Activated CD4-positive, alpha-beta T cell treated with anti-CD3 and anti-CD28 coated beads for 24 hours (primary cell): ENCODE measurements around the gene KLHDC9.
A peak's percentile ranks its signal among the peaks of the same experiment; 100 is the strongest.

Experiments
- DNase-seq, 2 donors: peaks; one replicate each; pipeline ENCODE4 v3.0.0-alpha.2; 2020; ENCODE audit warnings: low read depth in 2 of 2

The KLHDC9 gene

DNA sequence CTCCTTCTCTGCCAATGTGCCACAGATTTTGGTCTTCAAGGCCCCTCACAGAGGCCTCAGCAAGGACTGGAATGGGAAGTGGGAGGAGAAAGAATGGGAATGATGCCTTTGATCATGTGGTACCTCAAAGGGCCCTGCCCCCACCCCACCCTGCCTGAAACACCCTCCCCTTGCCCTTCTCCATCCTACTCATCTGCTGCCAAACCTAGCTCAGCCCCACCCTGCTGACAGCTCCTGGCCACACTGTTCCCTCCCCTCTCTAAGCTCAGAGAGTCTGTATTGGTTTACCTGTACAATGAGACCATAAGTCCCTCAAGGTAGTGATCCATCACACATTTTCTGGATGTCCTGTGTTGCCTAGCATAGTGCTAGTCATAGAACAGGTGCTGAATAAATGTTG is 21.8 kb upstream of the KLHDC9 start:
- DNase-seq: no peak

DNA sequence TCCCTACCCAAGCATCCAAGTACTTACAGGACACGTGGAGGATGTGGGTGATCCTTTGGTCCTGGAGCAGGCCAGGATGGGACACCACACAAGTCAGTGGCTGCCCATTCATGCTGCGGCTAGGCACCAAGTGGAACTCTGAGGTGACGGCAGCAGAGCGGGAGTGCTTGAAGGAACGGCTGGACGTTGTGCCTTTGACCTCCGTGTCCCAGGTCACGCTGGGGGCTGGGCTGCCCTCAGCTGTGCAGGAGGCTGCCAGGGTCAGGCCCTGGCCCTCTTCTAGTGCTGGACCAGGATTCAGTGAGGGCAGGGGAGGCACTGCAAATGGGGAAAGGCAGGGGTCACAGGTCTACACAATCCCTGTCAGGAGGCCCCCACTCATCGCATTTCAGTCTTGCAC is 20.7 kb upstream of the KLHDC9 start:
- no peak for DNase-seq

- DNase-seq: no peak
Observed at GRCh38 chr1:161079436-161080110, 18.6 kb upstream of the KLHDC9 start.

DNA sequence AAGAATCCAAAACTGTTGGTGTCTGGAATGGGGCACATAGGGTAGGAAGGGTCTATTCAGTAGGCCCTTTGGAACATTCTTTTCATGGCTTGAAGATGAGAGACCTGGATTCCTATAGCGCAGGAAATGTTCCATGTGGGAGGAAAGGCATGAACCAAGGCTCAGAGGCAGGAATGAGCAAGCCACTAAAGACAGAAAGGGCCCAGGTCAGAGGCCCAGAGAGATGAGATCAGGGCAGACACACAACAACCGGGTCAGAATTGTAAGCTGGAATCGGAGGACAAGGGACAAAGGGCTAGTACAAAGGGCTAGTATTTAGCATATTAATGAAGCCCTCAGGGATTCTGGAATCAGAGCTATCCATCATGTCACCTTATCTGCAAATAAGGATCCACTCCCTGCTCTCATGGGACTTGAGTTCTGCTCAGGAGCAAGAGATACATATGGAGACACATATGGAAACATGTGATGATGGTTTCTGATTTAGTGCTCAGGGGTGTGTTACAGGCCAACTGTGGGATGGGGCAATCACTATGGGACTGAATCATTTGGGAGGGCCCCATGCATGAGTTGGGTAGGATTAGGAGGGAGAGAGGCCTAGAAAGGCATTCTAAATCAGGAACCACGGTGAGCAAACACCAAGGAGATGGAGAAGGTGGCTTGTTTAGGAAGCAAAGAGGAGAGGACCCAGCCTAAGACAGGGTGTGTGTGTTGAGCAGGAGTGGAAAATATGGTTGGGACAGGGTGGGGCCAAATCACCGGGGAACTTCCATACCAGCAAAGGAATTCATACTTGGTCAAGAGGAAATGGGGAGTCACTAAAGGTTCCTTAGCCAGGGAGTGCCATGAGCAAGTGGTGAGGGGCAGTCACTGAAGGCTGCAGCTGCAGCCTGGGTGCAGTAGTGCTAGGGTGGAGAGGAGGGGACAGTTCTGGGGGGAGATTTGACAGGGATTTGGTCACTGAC is 17.4 kb upstream of the KLHDC9 start:
- DNase-seq: no peak

DNA sequence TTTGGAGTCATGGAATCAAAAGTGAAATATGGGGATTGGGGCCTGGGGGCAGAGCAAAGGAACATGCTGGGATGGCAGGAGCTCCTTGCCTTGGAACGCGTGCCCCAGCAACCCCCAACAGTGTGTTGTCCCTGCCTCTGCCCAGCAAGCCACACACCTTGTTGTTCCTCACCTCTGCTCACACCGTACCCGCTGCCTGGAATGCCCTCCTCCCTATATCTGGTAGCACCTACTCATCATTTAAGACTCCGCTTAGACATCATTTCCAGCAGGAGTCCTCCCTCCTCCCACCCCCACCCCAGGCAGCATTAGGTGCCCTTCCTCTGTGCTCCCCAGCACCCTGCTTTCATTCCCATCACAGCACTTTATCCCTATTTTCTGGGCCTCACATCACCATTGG is 16.6 kb upstream of the KLHDC9 start:
- DNase-seq: no peak

- DNase-seq: no peak
Observed at GRCh38 chr1:161082483-161082882, 15.7 kb upstream of the KLHDC9 start.

- DNase-seq: no peak
Observed at GRCh38 chr1:161082996-161083747, 15.0 kb upstream of the KLHDC9 start.

GRCh38 chr1:161083748-161084596 is 14.2 kb upstream of the KLHDC9 start:
- no peak for DNase-seq

DNA sequence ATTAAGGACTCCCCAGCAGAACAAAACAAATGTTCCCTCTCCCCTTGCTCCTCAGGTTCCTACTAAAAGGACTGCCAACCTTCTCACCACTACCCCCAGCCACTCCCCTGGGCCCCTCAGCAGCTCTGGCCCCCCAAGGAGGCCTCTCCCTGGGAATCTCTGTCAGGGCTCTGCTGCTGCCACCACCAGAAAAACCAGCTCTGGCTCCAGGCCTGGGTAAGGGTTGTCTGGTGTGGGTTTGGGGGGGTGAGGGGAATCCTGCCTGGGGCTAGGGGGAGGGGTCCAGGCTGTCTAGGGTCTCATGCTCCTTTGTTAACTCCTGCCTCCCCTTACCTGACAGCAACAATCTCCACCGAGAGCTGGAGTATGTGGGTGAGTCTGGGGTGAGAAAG is 13.6 kb upstream of the KLHDC9 start:
- no peak for DNase-seq

- DNase-seq: no peak
Observed at GRCh38 chr1:161085165-161085564, 13.0 kb upstream of the KLHDC9 start.

DNA sequence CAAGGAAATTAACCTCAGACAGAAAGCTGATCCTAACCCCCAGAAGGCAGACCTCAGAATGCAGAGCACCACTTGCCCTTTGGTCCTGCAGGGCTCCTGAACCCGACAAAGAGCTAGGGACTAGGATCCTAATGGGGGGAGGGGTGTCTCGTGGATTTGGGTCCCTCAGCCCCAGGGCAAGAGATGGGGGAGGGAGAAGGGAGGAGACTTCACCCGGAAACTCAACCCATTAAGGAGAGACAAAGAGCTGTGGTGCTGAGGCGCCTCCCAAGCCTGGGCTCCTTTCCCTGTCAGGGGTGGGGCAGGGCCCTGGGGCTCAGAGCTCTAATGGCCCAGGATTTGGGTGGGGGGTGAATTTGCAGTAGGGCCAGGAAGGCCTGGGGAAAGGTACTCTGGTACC is 11.7 kb upstream of the KLHDC9 start:
- no peak for DNase-seq

- DNase-seq: no peak
Observed at GRCh38 chr1:161088587-161089110, 9.5 kb upstream of the KLHDC9 start.

DNA sequence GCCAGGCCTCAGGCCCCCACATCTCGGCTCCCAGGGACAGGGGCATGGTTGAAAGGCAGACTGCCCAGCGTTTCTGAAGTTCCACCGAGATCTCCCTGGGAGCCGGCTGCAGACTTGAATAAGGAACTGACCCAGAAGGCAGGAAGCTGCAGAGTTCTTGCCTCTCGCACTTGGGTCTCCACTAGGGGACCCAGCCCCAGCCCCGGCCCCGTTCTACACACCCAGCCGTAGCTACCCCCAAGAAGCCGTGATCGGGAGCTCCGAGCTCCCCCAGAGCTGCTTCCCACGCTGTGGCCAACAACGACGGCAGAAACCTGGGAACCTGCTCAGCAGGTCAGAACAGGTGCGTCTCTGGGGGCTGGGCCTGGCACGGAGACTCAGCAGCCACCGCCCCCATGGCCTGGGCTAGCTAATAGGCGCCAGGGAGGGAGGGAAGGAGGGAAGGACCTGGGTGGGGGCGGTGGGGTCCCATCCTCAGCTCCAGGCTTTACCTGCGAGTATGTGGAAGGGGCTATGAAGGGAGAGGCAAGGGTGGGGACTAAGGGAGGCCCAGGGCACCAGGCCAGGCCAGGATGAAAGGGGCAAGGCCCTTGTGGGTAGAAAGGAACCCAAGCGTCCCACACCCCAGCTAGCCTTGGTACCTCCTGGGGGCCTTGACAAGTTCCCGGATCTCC is 8.8 kb upstream of the KLHDC9 start, which contains the start of gene NECTIN4:
Gene NECTIN4 (minus strand): TSS at position 308 of the 674 bp plus-strand sequence. CDS start 262 bp downstream, at position 46.
- DNase-seq: no peak

- no peak for DNase-seq
Observed at GRCh38 chr1:161089938-161090337, 8.2 kb upstream of the KLHDC9 start.

DNA sequence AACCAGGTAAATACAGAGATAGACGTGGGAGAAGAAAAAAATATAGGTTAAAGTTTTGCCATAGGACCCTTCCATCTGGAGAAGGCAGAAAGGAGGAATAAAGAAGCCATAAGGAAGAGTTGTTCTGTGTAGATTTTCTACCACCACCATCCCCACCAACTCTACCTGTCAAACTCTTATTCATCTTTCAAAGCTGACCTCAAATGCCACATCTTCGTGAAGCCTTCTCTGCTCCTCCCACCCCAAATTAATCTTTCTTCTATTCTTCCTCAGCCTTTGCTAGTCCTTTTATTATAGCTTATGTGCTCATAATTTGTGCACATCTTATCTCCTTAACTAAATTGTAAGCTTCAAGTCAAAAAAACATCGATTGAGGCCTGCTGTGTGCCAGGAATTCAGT is 7.5 kb upstream of the KLHDC9 start:
- no peak for DNase-seq

GRCh38 chr1:161091093-161091492 is 7.1 kb upstream of the KLHDC9 start:
- DNase-seq: no peak

DNA sequence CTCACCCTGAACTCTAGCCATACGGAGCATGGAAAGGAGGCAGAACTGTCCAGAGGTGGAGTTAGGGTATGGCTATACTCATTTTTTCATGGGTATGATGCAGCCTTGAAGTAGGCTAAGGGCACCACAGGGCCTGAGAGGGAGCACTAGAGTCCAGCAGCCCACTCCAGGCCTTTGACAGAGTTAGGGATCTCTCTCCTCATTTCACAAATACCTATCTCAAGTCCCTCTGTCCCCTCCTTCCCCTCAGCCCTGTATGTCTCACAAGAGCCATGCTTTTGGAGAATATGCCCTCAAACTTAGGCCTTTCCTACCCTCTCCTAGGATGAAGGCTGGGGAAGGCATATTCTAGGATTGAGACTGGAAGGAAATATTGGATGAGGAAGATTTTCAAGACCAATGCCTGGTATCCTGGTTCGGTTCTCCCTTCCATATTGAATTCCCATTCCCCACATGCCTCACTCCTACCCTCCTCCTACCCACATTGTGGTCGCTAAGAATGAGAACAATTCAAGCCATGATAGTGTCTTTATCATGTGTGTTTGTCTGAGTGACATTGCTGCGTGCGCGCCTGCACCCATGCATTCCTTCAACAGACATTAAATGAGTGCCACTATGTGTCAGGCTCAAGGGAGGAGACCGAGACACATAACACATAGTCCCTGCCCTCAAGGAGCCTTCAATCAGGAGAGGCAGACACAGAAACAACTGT is 6.2 kb upstream of the KLHDC9 start:
- DNase-seq: no peak

- DNase-seq: peak in 1 of 2 donors; percentile 19
Observed at GRCh38 chr1:161092621-161093028, 5.5 kb upstream of the KLHDC9 start.

GRCh38 chr1:161094481-161094880 is 3.7 kb upstream of the KLHDC9 start:
- no peak for DNase-seq

DNA sequence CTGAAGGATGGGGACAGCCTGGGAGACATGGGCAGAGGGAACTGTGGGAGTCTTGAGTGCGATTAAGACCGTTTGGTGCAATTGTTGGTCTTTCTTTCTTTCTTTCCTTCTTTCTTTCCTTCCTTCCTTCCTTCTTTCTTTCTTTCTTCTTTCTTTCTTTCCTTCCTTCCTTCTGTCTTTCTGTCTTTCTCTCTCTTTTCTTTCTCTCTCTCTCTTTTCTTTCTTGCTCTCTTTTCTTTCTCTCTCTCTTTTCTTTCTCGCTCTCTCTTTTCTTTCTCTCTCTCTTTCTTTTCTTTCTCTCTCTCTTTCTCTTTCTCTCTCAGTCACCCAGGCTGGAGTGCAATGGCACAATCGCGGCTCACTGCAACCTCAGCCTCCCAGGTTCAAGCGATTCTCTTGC is 2.9 kb upstream of the KLHDC9 start:
- no peak for DNase-seq
